Stimulated activated CD4-positive, alpha-beta T cell treated with anti-CD3 and anti-CD28 coated beads, Interleukin-12 subunit alpha, Interleukin-12 subunit beta, amount 100 ng/mL, for 48 hours (primary cell): ENCODE results near the gene GOLGA6L2.
A peak's percentile ranks its signal among the peaks of the same experiment; 100 is the strongest.
"Not testable (repeated sequence)": the region's sequence is repeated elsewhere in the genome, so short reads cannot be mapped to it uniquely, and the experiment has no call there.

ENCODE experiments used
- DNase-seq, 3 donors: peaks; one replicate each; pipeline ENCODE4 v3.0.0-alpha.2; 2020; ENCODE audit warnings: low read depth in 2 of 3, low spot score in 1 of 3

Gene GOLGA6L2

DNA sequence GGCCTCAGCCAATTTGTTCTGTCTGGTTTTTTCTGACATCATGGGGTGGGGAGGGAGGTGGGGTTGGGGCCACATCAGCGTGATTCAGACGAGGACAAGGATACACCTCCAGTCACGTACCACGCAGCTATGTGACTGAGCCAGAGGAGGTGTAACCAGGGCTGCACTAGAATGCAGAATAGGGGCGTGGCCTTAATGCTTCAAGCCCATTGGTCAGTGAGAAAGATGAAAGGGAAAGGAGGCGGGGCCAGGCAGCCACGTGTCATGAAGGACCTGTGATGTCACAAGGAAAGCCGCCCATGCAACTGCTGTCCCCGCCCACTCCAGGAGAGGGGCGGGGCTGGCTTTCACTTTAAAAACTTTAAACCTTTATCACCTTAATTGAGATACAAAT is at the start of gene GOLGA6L2:
Gene GOLGA6L2, minus strand, starts transcription at position 137 of the 394 bp plus-strand sequence. Its CDS starts 62 bp downstream, at position 75.
- peak in 1 of 3 donors; percentile 8 for DNase-seq

DNA sequence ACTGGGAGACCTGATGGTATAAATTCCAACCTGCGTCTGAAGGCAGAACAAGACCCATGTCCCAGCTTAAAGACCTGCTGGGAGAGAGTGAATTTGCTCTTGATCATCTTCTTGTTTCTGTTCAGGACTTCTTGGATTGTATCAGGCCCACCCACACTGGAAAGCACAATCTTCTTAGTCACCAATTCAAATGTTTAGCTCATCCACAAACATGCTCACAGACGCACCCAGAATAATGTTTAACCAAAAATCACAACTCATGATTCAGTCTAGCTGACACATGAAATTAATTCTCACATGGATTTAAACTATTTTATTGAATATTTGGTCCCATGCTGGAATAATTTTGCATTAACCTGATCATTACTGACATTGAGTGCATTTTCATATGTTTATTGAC is 37.8 kb upstream of the GOLGA6L2 start:
- no peak for DNase-seq

GRCh38 chr15:23483821-23484299 is 36.8 kb upstream of the GOLGA6L2 start:
- no peak for DNase-seq

GRCh38 chr15:23482764-23483489 is 35.9 kb upstream of the GOLGA6L2 start:
- no peak for DNase-seq

- DNase-seq: no peak
These were observed 35.2 kb upstream of the GOLGA6L2 start for GRCh38 chr15:23482228-23482627.

- DNase-seq: no peak
These were observed 30.9 kb upstream of the GOLGA6L2 start for GRCh38 chr15:23477920-23478319.

DNA sequence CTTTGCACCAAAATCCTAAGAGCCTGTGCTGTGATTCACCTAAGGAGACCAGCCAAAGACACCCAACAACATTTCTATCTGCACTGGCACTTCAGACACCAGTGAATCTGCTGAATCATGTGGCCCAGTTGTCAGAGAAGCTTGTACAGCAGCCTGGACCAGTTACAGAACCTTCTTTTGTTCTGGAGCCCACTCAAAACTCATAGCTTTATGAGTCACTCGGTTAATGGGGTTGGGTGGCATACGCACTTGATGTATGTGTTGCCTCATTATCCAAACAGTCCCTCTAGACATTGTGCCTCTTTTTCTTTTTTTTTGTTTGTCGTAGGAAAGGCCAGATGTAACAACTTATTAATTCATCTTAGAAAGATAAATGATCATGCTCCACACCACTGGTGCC is 25.6 kb upstream of the GOLGA6L2 start:
- no peak for DNase-seq

DNA sequence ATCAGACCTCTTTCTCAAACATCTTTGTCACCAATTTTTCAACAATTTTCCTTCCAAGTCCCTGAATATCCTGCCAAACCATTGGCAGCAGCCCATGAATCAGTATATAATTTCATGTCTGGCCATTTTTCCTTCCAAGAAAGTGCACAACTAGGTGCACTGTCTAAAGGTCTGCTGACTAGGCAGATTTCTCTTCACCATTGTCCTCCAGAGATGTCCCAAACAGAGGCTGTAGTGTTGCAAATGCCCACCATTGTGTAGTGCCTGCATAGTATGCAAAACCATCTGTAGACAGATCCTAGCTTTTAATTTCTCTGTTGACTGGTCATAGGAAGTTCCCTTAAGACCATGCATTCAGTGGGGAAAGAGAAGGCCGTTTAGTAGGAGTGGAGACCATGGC is 25.0 kb upstream of the GOLGA6L2 start:
- no peak for DNase-seq

GRCh38 chr15:23467110-23467600 is 20.1 kb upstream of the GOLGA6L2 start:
- DNase-seq: no peak

DNA sequence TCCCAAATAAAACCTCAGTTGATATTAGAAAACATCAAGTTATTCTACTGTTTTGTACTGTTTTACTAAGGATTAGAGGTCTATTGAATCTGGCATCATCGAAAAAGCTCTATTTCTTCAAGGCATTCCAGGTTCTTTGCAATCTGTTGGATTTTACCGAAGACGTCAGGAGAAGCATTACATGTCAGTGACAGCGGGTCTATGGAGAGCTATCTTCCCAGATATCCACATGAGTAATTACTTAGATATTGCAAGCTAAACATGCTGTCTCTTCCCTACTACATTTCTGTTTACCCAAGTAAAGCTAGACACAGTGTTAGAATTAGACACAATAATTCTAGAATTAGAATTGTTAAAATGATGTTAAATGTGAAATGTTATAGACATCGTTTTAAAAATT is 10.8 kb upstream of the GOLGA6L2 start:
- no peak for DNase-seq

GRCh38 chr15:23446215-23447106 is 582 bp downstream of the GOLGA6L2 start:
- no peak for DNase-seq

DNA sequence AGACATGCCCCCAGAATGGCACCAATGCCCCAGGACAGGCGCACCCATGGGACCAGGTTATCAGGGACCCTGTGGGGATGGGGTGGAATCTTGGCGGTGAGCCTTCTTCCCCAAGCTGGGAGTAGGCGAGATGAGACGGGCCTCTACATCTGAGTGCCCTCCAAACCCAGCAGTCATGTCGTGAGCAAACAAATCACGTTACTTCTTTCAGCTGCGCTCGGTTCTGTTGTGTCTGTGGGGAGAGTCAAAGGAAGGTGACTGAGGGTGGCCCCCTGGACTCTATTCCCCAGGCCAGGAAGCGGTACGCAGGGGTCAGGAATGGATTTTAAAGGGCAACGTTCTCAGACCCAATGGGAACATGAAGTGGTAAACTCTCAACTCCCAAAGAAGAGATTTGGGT is 2.8 kb downstream of the GOLGA6L2 start:
- no peak for DNase-seq

DNA sequence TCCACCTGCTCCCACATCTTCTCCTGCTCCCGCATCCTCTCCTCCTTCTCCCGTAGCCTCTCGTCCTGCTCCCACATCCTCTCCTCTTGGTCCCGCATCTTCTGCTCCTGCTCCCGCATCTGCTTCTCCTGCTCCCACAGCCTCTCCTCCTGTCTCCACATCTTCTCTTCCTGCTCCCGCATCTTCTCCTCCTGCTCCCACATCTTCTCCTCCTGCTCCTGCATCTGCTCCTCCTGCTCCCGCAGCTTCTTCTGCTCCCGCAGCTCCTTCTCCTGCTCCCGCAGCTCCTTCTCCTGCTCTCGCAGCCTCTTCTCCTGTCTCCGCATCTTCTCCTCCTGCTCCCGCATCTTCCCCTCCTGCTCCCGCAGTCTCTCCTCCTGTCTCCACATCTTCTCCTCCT is 5.8 kb downstream of the GOLGA6L2 start:
- no peak for DNase-seq

DNA sequence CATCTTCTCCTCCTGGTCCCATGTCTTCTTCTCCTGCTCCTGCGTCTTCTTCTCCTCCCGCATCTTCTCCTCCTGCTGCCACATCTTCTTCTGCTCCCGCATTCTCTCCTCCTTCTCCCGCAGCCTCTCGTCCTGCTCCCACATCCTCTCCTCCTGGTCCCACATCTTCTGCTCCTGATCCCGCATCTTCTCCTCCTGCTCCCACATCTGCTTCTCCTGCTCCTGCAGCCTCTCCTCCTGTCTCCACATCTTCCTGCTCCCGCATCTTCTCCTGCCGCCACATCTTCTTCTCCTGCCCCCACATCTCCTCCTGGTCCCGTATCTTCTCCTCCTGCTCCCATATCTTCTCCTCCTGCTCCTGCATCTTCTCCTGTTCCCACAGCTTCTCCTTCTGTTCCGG is 6.4 kb downstream of the GOLGA6L2 start:
- no peak for DNase-seq

DNA sequence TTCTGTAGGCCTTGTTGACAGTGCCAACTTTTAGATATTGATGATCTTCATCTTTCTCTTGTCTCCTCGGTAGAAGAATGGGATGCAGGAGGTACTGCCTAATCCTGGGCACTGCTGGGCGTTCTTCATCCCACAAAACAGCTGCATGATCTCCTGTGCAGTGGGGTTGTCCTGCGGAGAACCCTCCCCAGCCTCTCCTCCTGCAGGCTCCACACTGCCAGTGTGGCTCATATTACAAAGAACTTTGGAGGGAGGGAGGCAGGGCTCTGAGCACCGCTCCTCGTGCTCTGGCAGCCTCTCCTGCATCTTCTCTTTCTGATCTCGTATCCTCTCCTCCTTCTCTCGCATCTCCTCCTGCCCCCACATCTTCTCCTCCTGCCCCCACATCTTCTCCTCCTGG is 7.5 kb downstream of the GOLGA6L2 start:
- DNase-seq: no peak

GRCh38 chr15:23438816-23439466 is 8.1 kb downstream of the GOLGA6L2 start:
- no peak for DNase-seq

DNA sequence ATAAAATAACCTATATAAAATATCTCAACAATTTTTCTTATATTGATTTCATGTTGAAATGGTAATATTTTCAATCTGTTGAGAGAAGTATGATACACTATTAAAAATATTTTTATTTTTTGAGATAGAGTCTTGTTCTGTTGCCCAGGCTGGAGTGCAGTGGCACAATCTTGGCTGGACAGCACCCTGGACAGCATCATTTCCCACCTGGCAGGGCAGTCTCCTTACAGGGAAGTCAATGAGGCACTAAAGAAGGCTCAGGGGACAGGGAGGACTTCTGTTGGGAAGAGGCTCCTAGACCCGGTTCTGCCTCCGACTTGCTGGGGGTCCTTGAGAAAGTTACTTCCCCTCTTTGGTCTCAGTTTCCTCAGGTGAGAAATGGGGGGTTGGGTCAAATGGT is 9.4 kb downstream of the GOLGA6L2 start:
- DNase-seq: no peak

- DNase-seq: no peak
These were observed 9.9 kb downstream of the GOLGA6L2 start for GRCh38 chr15:23437146-23437545.

DNA sequence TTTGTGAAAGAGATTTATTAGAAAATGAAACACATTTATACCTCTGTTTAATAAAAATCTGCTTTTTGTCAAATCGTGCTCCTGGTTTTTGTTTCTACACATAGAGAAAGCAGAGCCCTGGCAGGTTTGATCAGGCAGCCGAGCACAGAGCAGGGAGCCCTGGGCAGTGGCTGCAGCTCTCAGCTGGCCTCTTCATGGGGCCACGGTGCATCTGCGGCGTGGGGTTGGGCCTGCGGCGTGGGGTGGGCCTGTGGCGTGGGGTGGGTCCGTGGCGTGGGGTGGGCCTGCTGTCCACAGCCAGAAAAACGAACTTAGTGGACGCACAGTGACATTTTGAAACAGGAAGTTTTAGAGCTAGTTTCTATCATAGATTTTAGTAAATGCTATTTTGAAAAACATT is 10.6 kb downstream of the GOLGA6L2 start:
- DNase-seq: no peak

GRCh38 chr15:23434699-23435098 is 12.3 kb downstream of the GOLGA6L2 start:
- not testable (repeated sequence) for DNase-seq

DNA sequence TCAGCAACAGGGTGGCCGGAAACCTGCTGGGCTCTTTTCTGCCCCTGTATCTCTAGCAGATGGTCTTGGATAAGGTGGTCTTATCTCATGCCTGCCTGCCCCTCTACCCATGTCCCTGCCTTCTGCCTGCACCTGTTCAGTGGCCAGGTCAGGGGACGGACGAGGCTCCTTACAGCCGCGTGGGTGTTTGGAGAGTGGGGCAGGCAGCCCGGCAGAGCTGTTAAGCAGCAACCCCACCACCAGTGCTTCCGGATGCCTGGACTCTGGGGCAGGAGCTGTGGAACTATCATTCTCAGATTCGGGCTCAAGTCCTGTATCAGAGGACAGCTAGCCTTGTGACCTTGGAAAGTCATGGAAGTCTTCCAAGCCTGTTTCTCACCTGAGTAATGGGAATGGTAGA is 21.7 kb downstream of the GOLGA6L2 start:
- DNase-seq: not testable (repeated sequence)
